ENCODE measurements around the gene CASP2.

DNA sequence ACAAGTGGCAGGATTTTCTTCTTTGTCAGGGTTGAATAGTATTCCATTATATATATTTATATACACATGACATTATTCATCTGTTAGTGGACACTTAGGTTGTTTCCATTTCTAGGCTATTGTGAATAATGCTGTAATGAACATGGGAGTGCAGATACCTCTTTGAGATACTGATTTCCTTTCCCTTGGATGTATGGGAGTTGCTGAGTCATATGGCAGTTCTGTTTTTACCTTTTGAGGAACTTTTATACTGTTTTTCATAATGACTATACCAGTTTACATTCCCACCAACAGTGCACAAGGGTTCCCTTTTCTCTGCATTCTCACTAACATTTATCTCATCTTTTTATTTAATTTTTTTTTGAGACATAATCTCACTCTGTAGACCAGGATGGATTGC lies 26.0 kb downstream of the CASP2 start:
- TF ChIP-seq, protein P1, sequence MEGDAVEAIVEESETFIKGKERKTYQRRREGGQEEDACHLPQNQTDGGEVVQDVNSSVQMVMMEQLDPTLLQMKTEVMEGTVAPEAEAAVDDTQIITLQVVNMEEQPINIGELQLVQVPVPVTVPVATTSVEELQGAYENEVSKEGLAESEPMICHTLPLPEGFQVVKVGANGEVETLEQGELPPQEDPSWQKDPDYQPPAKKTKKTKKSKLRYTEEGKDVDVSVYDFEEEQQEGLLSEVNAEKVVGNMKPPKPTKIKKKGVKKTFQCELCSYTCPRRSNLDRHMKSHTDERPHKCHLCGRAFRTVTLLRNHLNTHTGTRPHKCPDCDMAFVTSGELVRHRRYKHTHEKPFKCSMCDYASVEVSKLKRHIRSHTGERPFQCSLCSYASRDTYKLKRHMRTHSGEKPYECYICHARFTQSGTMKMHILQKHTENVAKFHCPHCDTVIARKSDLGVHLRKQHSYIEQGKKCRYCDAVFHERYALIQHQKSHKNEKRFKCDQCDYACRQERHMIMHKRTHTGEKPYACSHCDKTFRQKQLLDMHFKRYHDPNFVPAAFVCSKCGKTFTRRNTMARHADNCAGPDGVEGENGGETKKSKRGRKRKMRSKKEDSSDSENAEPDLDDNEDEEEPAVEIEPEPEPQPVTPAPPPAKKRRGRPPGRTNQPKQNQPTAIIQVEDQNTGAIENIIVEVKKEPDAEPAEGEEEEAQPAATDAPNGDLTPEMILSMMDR (conservative IDR thresholded peaks at IDR 0.05): no peak
- no peak for TF ChIP-seq EZH2 (IDR thresholded peaks at IDR 0.05; ENCODE audit: low read depth)
